ENCODE measurements around the gene CNPY1.

CNPY1 gene

DNA sequence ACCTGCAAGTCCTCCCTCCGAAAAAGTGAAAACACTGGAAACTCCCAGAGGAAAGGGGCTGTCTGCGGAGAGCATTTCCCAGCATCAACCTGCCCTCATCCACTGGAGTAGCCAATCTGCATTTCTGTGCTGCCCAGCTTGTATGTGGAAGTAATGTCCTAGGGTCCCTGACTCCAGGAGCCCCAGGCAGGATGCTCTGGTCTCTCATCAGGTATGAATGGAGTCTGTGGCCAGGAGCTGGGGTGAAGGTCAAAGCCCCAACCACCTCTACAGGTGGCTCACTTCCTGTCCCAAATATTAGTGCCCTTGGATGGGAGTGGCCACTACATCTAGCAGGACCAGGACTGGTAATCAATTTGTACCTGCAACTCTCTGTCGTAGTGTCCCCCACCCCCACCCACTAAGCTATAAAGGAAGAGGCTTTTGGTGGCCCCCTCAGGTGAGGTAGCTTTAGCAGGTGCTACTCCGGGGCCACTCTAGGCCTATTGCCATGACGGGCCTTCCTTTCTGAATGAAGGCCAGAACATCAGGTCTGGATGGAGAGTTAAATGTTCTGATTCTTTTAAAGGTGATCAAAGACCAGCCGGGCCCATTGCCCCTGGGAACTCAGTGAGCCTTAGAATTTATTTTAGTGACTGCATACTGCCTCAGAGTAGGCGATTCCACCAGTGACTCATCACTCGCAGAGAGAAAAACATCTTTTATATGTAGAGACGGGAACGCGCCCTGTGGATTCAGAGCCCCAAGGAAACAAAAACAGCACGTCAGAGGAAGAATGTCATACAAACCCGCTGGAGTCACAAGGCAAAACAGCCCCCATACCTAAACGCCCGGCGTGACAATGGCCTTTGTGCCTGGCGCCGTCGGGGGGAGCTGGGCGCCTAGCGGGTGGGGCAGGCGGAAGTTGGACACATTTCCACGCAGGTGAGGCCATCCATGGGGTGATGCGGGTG is 75.4 kb downstream of the CNPY1 start:
- DNase-seq: peak in 1 of 10 donors; percentile 50
- intact Hi-C loops (cut with DNase I): no loop called here

DNA sequence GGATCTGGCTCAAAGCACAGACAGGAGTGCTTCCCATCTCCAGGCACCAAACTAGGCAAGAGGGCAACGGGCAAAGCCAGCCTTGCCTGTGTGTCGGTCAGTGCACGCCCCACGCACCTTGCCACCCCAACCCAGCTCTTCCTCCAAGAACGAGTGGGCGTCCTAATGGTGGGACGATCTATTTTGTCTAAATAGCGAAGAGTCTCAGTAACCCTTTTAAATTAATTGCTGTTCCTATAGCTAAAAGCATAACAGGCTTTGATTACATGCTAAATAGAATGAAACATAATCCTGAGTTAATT is 76.2 kb downstream of the CNPY1 start:
- peak in 1 of 10 donors; percentile 61 for DNase-seq
- intact Hi-C loops (cut with DNase I): no loop called here

DNA sequence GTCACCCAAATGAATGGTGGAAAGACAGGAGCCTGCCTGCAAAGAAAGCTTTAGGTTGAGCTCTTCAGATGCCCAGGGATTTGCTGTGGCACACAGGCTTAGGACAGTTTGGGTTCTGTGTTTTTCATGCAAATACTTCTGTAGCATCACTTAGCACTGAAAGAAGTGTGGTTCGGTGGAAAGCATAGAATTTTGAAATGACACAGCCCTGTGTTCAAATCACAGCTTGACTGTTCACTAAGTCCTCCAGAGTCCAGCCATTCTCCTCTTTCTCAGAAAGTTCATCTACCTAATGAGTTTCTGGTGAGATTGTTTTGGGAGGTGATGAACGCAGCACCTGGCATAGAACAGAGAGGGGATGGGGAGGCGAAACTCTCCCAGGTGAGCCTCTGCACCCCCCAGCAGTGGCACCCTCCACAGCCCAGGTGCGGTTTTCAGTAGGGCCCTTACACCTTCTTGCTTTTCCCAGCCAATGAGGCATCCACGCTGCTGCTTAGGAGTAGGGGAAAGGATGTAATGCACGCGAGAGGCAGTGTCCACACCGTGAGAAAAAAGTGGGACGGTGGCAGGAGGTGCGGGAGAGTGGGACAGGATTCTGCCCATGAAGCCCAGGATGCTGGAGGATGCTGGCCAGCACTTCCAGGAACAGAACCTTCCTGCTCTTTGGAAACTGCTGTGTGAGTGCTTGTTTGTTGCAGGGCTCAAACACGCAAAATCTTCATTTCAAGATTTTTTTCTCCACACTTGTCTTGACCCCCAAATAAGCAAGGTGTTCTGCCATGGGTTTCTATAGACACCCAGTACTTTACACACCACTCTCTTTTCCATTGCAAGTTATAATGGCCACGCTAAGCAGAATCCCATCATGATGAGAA is 76.8 kb downstream of the CNPY1 start:
- DNase-seq: no peak
- intact Hi-C loops (cut with DNase I): no loop called here

DNA sequence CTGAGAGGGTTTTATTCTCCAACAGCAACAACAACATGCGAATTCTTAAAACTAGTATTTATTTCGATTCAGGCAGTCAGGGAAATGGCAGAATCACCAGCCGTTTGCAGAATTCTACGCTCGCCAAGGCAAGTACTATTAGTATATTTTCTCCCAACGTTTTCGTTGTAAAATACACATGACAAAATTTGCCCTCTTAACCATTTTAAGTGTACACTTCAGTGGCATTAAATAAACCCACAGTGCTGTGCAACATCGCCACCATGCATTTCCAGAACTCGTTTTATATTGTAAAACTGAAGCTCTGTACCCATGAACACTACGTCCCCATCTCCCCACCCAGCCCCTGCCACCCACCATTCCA is 77.6 kb downstream of the CNPY1 start:
- intact Hi-C loops (cut with DNase I): no loop called here
- no peak for DNase-seq

DNA sequence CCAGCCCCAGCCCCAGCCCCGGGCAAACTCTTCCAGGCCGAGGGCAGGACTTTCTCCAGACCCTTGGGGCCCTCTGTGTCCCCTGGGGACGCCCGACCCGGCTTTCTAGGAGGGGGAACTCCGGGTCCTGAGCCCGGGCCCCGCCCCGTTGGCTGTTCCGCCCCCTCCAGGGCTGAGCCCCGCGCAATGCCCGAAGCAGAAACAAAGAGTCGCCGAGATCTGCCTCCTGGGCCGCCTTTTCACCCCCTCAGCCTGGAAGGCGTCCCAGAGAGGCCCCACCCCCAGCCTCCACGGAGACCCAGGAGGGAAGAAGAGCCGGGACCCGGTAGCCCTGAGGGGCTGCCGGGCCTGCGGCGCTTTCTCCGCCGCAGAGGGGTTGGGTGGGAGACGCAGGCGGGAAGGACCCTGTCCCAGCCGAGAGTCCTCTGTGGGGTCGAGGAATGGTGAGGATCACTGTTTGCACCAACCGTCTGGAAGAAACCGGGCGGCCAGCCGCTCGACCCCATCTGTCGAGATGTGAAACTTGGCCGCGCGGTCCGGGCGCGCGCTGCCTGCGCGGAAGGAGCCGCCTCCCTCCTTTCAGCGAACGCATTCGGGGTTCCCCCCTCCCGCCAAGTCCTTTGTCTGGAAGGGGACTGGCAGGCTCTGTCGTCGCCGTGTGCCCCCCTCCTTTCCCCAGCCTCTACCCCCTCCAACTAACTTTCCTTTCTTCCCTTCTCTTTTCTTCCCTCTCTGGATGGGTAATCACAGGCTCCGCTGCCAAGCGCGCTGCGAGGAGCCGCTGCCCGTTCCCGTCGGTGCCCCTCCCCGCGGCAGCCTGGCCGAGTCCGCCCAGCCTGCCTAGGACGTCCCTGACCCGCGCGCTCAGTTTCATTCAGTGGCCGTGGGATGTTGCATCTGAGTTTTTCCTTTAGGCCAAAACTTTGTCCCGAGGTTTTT is 78.2 kb downstream of the CNPY1 start:
- DNase-seq: peak in 2 of 10 donors; percentile 24 to 80
- intact Hi-C loops (cut with DNase I): no loop called here

DNA sequence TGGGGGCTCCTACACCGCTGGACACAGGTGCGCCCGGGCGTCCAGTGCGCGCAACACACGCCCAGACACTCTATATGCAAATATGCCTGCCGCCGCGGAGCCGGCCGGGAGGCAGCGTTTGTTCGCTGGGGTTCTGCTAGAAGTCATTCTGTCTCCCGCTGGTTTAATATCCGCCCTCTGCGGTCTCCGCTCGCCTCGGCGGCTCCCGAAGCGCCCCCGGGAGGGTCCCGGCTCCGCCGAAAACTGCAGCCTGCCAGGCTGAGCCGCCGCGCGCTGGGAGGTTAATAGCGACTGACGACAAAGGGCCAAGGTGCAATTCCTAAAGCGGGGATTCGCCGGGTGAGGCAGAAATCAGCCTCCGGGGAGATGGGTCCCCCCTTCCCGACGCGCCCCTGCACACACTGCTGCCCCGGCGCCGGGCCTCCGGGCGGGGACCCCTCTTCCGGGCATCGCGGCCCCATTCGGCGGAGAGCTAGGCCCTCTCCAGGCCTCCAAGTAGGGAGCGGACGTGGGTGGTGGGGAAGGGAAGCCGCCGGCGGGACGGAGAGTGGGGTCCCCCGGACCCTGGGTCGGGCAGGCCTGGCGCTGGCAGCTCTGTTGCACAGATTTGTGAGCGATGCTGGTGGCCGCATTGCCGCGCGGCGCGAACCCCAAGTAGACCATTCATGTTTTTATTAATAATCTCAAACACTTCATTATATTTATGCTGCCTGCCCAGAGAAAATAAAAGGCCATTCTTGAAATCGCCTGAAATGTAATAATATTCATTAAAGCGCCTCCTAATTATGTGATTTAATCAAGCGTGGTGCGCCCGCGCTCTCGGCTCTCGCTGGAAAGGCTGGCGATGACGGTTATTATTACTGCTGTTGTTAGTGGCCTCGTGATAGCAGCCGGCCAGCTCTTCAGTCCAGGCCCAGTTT is 79.3 kb downstream of the CNPY1 start:
- DNase-seq: peak in 2 of 10 donors; percentile 70 to 72
- intact Hi-C loops (cut with DNase I): no loop called here

DNA sequence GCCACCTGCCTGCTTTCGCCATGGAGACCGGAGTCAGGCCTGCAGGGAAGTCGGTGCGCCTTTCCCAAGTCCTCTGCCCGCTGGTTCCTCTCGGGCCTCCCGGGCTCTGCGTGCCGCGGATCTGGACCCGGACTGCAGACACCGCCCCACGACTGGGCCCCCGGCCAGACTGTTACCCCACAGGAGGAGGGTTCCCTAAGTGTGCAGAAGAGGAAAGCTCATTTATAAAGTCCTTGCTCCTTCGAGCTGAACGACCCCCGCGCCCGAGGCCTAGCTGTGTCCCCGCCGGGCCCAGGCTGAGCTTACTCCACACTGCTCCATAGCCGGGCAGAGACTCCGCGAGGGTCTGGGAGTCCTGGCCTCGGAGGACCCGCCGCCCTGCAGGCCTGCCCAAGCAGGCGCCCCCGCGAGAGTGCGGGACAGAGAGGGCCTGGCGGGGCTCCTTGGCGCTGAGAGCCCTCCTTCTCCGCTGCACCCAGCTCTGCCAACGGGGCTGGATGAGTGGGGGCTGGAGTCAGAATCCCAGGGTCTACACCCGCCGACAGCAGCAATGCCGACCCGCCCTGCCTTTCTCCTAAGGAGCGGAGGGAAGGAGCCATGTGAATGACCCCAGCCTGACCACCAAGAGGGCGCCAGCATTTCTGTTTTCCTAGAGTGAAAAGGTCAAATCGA is 80.1 kb downstream of the CNPY1 start:
- peak in 2 of 10 donors; percentile 54 to 82 for DNase-seq
- intact Hi-C loops (cut with DNase I): no loop called here

DNA sequence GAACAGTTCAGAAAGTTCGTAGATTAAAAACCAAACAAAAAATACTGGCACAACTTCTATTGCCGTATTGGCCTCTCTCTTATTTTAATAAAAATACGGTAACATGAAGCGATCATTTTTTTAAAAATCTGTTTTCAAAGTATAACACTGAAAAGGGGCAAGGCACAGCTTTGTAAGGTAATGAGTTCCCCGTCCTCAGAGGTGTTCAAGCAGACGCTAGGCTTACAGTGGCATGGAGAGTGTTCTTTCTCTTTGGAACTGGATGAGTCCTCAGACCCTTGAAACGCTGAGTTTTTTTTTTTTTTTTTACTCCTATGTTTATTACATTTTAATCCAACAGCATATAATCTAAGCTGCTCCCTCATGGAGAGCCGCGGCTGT is 80.6 kb downstream of the CNPY1 start:
- intact Hi-C loops (cut with DNase I): no loop called here
- no peak for DNase-seq

DNA sequence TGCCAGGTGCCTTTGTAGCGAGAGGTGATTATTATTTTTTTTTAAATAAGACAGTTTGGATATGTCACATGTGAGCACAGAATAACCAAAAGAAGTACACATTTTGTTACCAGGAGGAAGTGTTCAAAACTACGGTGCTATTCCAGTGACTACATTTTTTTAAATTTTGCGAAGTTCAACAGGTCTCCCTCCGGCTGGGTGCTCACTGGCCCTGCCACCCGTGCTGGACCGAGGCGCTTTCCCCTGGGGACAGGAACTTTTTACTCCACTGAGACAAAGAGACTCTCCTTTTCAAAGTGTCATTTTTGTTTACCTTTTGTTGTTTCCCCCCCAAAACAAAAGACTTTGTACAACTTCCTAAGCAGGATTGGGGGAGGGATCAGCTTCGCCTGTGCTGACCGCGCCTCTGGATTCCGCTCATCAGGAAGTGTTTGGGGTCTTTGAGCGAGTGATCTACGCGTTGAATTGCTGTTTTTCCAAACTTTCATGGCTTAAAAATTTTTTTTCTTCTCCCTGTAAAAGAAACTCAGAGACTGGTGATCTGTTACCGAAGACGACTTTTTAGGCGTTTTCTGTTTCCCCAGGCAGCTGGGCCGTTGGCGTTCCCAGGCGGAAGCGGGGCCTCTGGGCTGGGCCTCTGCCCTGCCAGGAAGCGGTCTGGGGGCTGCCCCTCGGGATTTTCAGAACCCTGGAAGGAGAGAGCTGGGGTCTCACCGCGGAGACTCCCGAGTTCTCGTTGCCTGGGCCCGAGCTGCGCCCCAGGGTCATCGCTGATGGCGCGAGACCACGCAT is 81.2 kb downstream of the CNPY1 start:
- intact Hi-C loops (cut with DNase I): no loop called here
- DNase-seq: peak in 2 of 10 donors; percentile 44 to 52

DNA sequence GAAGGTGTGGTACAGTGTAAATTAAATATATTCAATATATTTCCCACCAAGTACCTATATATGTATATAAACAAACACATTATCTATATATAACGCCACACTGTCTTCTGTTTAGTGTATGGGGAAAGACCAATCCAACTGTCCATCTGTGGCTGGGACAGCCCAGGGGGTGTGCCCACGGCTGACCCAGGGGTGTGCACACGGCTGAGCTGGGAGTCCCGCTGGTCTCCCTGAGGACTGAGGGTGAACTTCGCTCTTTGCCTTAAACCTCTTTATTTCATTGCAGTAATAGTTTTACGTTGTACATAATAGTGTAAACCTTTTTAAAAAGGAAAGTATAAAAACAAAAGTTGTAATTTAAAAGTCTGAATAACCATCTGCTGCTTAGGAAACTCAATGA is 82.2 kb downstream of the CNPY1 start:
- intact Hi-C loops (cut with DNase I): no loop called here
- peak in 1 of 10 donors; percentile 24 for DNase-seq

DNA sequence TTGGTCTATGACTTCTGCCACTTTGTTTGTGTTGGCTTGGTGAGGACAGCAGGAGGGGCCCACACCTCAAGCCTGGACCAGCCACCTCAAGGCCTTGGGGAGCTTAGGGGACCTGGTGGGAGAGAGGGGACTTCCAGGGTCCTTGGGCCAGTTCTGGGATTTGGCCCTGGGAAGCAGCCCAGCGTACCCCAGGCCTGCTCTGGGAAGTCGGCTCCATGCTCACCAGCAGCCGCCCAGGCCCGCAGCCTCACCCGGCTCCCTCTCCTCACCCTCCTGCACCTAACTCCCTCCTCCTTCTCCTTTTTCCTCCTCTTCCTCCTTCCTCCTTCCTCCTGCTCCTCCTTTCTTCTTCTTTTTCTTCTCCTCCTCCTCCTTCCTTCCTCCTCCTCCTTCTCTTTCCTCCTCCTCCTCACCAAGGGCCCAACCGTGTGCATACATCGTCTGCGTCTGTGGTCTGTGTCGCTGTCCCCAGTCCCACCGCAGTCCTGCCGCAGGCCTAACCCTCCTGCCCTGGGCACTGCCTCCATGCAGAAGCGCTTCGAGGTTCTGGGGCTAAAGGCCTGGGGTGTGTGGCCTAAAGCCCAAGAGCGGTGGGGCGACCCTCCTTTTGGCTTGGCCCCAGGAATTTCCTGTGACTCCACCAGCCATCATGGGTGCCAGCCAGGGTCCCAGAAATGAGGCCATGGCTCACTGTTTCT is 83.1 kb downstream of the CNPY1 start:
- intact Hi-C loops (cut with DNase I): no loop called here
- peak in 2 of 10 donors; percentile 59 to 61 for DNase-seq

DNA sequence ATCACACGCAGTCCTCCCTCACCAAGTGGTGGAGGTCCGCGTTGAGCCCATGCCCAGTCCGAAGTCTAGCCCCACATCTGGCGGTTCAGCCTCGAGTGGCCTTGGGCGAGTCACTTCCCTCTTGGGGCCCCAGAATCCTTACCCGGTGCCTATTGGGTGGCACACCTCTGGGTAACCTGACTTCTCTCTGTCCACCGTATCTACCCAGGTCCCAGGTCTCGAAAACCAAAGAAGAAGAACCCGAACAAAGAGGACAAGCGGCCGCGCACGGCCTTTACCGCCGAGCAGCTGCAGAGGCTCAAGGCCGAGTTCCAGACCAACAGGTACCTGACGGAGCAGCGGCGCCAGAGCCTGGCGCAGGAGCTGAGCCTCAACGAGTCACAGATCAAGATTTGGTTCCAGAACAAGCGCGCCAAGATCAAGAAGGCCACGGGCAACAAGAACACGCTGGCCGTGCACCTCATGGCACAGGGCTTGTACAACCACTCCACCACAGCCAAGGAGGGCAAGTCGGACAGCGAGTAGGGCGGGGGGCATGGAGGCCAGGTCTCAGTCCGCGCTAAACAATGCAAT is 84.1 kb downstream of the CNPY1 start:
- DNase-seq: peak in 2 of 10 donors; percentile 58 to 80
- intact Hi-C loops (cut with DNase I): no loop called here

DNA sequence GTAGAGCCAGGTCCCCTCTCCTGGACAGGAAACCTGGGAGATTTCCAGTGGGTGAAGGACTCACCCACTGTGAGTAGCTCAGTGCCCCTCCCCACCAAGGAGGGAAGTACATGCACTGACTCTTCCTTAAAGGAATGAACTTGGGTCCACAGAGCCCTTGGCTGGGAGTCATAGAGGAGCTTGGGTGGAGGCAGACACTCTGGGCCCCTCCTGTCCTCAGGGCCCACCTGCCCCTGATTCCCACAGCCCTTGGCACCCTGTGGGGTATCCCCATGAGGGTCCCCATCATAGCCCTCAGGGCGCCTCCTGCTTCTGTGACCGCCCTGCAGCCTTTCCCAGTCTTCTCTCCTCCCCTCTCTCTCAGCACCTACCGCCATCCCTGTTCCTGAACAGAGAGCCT is 84.7 kb downstream of the CNPY1 start:
- peak in 2 of 10 donors; percentile 46 to 53 for DNase-seq

DNA sequence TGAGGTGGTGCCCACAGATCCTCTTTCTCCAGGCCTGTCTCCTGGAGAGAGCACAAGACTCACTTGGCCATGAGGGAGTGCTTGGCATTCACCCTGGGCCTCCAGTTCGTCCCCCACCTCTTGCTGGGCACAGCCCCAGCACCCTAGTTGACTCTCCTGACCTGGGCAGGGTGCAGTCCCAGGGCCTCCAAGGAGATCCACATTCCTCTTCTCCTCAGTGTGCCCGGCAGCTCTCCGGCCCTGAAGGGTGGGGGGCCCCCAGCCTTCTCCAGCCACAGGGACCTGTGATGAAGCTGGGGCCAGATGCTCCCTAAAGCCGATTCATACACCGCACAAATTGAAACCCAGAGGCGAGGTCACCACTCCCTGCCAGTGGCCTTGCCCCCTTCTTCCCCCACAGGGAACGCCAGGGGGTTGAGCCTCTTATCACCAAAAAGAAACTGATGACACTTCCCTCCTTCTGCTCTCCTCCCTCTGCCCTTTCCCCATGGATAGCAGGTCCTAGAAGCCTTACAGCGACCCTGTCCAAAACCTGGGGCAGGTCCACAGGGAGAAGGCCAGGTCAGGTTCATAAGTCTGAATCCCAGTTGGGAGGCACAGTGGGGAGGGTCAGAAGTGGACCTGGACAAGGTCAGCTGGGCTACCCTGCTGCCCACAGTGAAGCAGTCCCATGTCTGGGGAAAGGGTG is 85.3 kb downstream of the CNPY1 start:
- intact Hi-C loops (cut with DNase I): no loop called here
- DNase-seq: peak in 2 of 10 donors; percentile 60 to 61

More for the DNA sequence above, 84.7 kb downstream of the CNPY1 start:
- intact Hi-C loops (cut with DNase I): no loop called here

DNA sequence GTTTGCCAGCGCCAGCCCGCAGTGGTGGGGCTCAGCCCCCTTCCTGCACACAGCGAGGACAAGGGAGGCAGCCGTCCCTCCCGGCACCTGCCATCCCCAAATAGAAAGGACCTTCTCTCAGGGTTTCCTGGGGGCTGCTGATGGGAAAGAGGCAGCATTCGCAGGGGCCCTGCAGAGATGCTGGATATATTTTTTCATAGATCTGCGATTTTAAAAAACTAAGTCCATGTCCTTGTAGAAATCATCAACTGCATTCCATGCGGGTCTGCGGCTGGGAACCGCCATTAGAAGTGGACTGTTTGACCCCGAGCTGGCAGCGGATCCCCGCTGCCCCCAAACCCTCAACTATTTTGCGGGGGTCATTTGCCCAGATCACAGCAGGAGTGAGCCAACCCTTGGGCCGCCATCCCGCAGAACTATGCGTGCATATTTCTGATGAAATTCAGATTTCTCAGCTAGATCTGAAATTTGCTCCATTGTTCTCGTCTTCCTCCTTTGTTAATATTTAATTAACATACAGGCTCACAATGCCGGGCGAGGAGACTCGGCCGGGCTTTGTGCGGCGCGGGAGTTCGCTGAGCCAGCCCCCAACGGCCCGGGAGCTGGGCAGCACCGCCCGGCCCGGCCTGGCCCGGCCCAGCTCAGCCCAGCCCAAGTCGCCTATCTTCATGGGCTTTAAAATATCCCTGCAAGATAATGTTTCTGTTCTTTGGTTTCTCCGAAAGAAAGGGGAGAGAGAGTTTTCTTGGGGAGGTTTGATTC is 86.5 kb downstream of the CNPY1 start:
- intact Hi-C loops (cut with DNase I): loop anchor here (10.0 kb wide), 1 partner anchor 165 kb away; the partner anchor contains the start of gene INSIG1
- peak in 1 of 10 donors; percentile 72 for DNase-seq

All from posterior cingulate gyrus (tissue), 11 donors.